GM19328 (cell line): ENCODE measurements around the gene ZNF644.
"Not testable (repeated sequence)": the region's sequence is repeated elsewhere in the genome, so short reads cannot be mapped to it uniquely, and the experiment has no call there.

Source experiments
- ATAC-seq: cut with Tn5 transposase; IDR thresholded peaks from one replicate; pipeline ENCODE4 v1.9.1; 2021; ENCODE audit warnings: mild to moderate bottlenecking, moderate library complexity; ENCODE audit not compliant: unreplicated experiment

ZNF644 gene

GRCh38 chr1:91021686-91022517 lies at the start of gene ZNF644:
Gene ZNF644 (minus strand): TSS chr1:91022035. CDS start chr1:90982353, 39,682 bp downstream.
- ATAC-seq: peak; percentile 76

GRCh38 chr1:91070298-91070697 lies 48.5 kb upstream of the ZNF644 start:
- no peak for ATAC-seq

GRCh38 chr1:91066538-91066937 lies 44.7 kb upstream of the ZNF644 start:
- no peak for ATAC-seq

- ATAC-seq: no peak
These were observed 43.5 kb upstream of the ZNF644 start for GRCh38 chr1:91065337-91065736.

GRCh38 chr1:91063403-91063802 lies 41.6 kb upstream of the ZNF644 start:
- ATAC-seq: not testable (repeated sequence)

GRCh38 chr1:91059157-91059556 lies 37.3 kb upstream of the ZNF644 start:
- no peak for ATAC-seq

GRCh38 chr1:91057784-91058183 lies 35.9 kb upstream of the ZNF644 start:
- ATAC-seq: peak; percentile 46

- peak; percentile 90 for ATAC-seq
These were observed 33.1 kb upstream of the ZNF644 start for GRCh38 chr1:91054780-91055481.

GRCh38 chr1:91053630-91054029 lies 31.8 kb upstream of the ZNF644 start:
- ATAC-seq: no peak

- ATAC-seq: not testable (repeated sequence)
These were observed 27.7 kb upstream of the ZNF644 start for GRCh38 chr1:91049551-91049950.

- ATAC-seq: no peak
These were observed 24.9 kb upstream of the ZNF644 start for GRCh38 chr1:91046766-91047165.

- no peak for ATAC-seq
These were observed 23.4 kb upstream of the ZNF644 start for GRCh38 chr1:91045284-91045683.

GRCh38 chr1:91044776-91045175 lies 22.9 kb upstream of the ZNF644 start:
- not testable (repeated sequence) for ATAC-seq

GRCh38 chr1:91042372-91042771 lies 20.5 kb upstream of the ZNF644 start:
- ATAC-seq: not testable (repeated sequence)

- no peak for ATAC-seq
These were observed 16.7 kb upstream of the ZNF644 start for GRCh38 chr1:91038582-91038981.

GRCh38 chr1:91036894-91037829 lies 15.3 kb upstream of the ZNF644 start:
- ATAC-seq: no peak

GRCh38 chr1:91032349-91032748 lies 10.5 kb upstream of the ZNF644 start:
- ATAC-seq: no peak

GRCh38 chr1:91031081-91031480 lies 9.2 kb upstream of the ZNF644 start:
- ATAC-seq: no peak

- ATAC-seq: no peak
These were observed 4.9 kb upstream of the ZNF644 start for GRCh38 chr1:91026777-91027176.

GRCh38 chr1:91026320-91026719 lies 4.5 kb upstream of the ZNF644 start:
- no peak for ATAC-seq
